Measurements from ENCODE around the gene MAP4K3. TPM values are rescaled to one million over a fixed set of nuclear protein-coding genes. Genes with fewer than 3 reads are reported as not detected.

MAP4K3 gene
- total and polyA plus RNA-seq, 2 of the 8 experiments (the other 6 are each of a cell fraction or from before 2014, with no cell fraction given) = 11.4 to 63.0 TPM

DNA sequence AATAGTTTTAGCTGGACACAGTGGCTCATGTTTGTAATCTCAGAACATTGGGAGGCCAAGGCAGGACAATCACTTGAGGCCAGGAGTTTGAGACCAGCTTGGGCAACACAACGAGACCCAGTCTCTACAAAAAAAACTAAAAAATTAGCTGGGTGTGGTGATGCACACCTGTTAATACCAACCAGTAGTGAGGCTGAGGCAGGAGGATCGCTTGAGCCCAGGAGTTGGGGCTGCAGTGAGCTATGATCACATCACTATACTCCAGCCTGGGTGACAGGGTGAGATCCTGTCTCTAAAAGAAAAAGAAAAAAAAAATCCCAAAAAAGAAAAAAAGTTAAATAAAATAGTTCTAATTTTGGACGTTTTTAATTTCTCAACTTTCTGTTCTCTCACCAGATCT lies 68.7 kb downstream of the MAP4K3 start:
- DNase-seq (ENCODE audit: low read depth in 1 of 2, low spot score in 2 of 2) = no peak
- Histone ChIP-seq H4K8ac (ENCODE audit: extremely low read depth, insufficient read depth, low read length) (no peak overlapping the region), H4K5ac (ENCODE audit: insufficient read length, low read depth, low read length) (no peak overlapping the region), H3K9ac (replicated peaks in 1 of 4; ENCODE audit: extremely low read depth in 1 of 4, low read depth in 3 of 4, low read length in 3 of 4) (no peak overlapping the region), H2BK5ac (ENCODE audit: low read depth, low read length) (no peak overlapping the region), H2BK12ac (ENCODE audit: low read depth, low read length) (no peak overlapping the region), H4K20me1 (replicated peaks in 1 of 2; ENCODE audit: control insufficient read depth in 1 of 2, insufficient read depth in 2 of 2, low read length in 2 of 2) (no peaks in the 10 kb centered on the region), H3K23me2 (ENCODE audit: low read depth, low read length) (no peaks in the 10 kb centered on the region), H4K91ac (replicated peaks; ENCODE audit: insufficient read length, low read length) (no peak overlapping the region), H3K4me2 (ENCODE audit: insufficient read depth in 1 of 2, low read depth in 2 of 2, low read length in 2 of 2) (no peak overlapping the region), H3K18ac (ENCODE audit: extremely low read depth, low read length) (no peak overlapping the region), H3K27me3 (replicated peaks in 1 of 4; ENCODE audit: control insufficient read depth in 3 of 4, extremely low read depth in 1 of 4, insufficient read depth in 3 of 4, low read length in 3 of 4) (peaks cover 0 to 1% (median 0%) of the 10 kb centered on the region in 4 experiments; a peak in 1 of 7 replicates), H2BK20ac (ENCODE audit: low read length) (no peak overlapping the region), H3K4me1 (replicated peaks in 1 of 4; ENCODE audit: control insufficient read depth in 3 of 4, insufficient read depth in 4 of 4, low read length in 3 of 4) (peaks cover 3 to 16% (median 4%) of the 10 kb centered on the region in 4 experiments; a peak in 5 of 7 replicates), H3K14ac (ENCODE audit: insufficient read length) (no peak overlapping the region), H3K36me3 (ENCODE audit: control insufficient read depth in 2 of 4, insufficient read depth in 4 of 4, low read length in 3 of 4) (peaks cover 0 to 11% (median 2%) of the 10 kb centered on the region in 4 experiments; a peak in 2 of 8 replicates), H3K4me3 (ENCODE audit: extremely low read depth in 1 of 4, insufficient read depth in 2 of 4, low read depth in 3 of 4, low read length in 4 of 4) (no peak overlapping the region), H2BK15ac (ENCODE audit: low read length) (no peak overlapping the region), H2AFZ (ENCODE audit: low read length) (no peak overlapping the region), H3K56ac (replicated peaks; ENCODE audit: insufficient read length, low read depth, low read length) (no peak overlapping the region), H3K9me3 (ENCODE audit: insufficient read depth in 2 of 2, low read depth in 1 of 2, low read length in 1 of 2) (peaks cover 3 to 8% of the 10 kb centered on the region in 2 experiments; a peak in 2 of 4 replicates), H2BK120ac (replicated peaks; ENCODE audit: low read depth, low read length) (no peak overlapping the region), H3K27ac (ENCODE audit: low read depth, low read length) (no peak overlapping the region), H3K4ac (replicated peaks; ENCODE audit: insufficient read length, low read depth, low read length) (no peak overlapping the region), H3K79me1 (ENCODE audit: low read depth, low read length) (no peaks in the 10 kb centered on the region), H2AK5ac (ENCODE audit: low read depth, low read length) (no peak overlapping the region), H3K79me2 (ENCODE audit: control insufficient read depth in 1 of 2, insufficient read depth in 2 of 2, low read length in 2 of 2) (peaks cover 0 to 44% of the 10 kb centered on the region in 2 experiments; a peak in 2 of 4 replicates), H3K23ac (ENCODE audit: insufficient read length) (no peak overlapping the region)
- ChIA-PET CTCF (ENCODE audit: partially characterized antibody) (interaction anchor here (0.6 to 4.7 kb wide), 6 partner anchors 9 to 362 kb away, joined by 3 to 15 read pairs (median 4); no protein-coding TSS in a partner anchor), POLR2A (ENCODE audit: partially characterized antibody) (no interaction called here)
- no peak for FAIRE-seq
- WGBS, 2 experiments (ENCODE audit: extremely low coverage in 1 of 2, insufficient coverage in 1 of 2, insufficient read length in 1 of 2, insufficient replicate concordance in 2 of 2, low coverage in 1 of 2, low lambda C conversion rate in 2 of 2, missing lambda C conversion rate in 1 of 2) = 99% methylated on average over 3 of the region's 3 CpGs; no CpG with 5 or more reads in 1 of the 2 experiments
